BLaER1 treated with 17β-estradiol and CSF1 and Interleukin-3, amounts not matched to agents 10 nM and 100 nM (cell line): Measurements from ENCODE around the gene CFAP58.

Experiments used
- H3K27ac ChIP-seq, 11 experiments: shearing (Covaris generic); formaldehyde crosslinking; 2 replicates each; pipeline ENCODE4 v1.8.1; 2022
- H3K27me3 ChIP-seq, 11 experiments: shearing (Covaris generic); formaldehyde crosslinking; 2 replicates each; pipeline ENCODE4 v1.8.1; 2022
- H3K36me3 ChIP-seq, 11 experiments: shearing (Covaris generic); formaldehyde crosslinking; 2 replicates each; pipeline ENCODE4 v1.8.1; 2022
- H3K4me1 ChIP-seq, 10 experiments: shearing (Covaris generic); formaldehyde crosslinking; 2 replicates each; pipeline ENCODE4 v1.8.1; 2022
- H3K4me2 ChIP-seq, 11 experiments: shearing (Covaris generic); formaldehyde crosslinking; 2 replicates each; pipeline ENCODE4 v1.8.1; 2022
- H3K4me3 ChIP-seq, 10 experiments: shearing (Covaris generic); formaldehyde crosslinking; 2 replicates each; pipeline ENCODE4 v1.8.1; 2022
- H3K9ac ChIP-seq, 11 experiments: shearing (Covaris generic); formaldehyde crosslinking; 2 replicates each; pipeline ENCODE4 v1.8.1; 2022
- H3K9me3 ChIP-seq, 11 experiments: shearing (Covaris generic); formaldehyde crosslinking; replicated peaks in 1 of 11; 2 replicates each; pipeline ENCODE4 v1.8.1; 2022
- H4K20me1 ChIP-seq, 11 experiments: shearing (Covaris generic); formaldehyde crosslinking; 2 replicates each; pipeline ENCODE4 v1.8.1; 2022
- Cebpa-rat ChIP-seq, 11 experiments: shearing (Covaris generic); IDR thresholded peaks; 2 replicates each; pipeline ENCODE4 v1.8.1; 2022

Gene CFAP58

DNA sequence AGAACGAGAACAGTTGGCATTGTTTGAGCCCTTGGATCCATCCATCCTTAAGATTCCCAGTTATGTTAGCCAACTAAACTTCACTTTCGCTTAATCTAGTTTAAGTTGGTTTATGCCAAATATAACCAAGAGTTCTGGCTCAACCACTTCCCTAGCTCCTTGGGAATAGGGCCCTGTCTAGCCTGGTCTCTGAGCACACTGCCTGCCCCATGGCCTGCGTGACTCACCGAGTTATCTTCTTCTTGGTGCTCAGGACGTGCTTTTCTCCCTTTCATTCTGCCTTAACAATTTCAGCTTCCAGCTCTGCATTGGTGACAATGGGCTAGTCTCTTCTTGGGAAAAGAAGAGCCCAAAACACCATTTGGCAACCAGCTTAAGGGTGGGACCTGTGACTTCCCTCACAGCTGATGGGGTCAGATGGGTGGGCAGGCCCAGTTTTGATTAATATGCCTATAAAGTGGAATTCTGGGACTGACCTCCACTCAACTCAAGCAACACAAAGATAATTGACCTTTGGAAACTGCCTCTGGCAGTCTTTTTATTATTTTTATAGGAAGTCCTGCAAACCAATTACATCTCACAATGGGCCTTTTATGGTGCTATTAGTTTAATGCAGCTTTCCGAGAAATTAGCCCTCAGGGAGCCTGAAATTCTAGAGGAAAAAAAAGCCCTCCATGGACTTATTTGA, 126.4 kb downstream of the CFAP58 start:
- no peak overlapping the region for H3K4me2 ChIP-seq
- no peaks in the 10 kb centered on the region for H3K27me3 ChIP-seq
- no peak overlapping the region for H3K9ac ChIP-seq
- no peaks in the 10 kb centered on the region for H3K9me3 ChIP-seq
- H4K20me1 ChIP-seq = no peaks in the 10 kb centered on the region; a peak in 1 of 22 replicates
- H3K27ac ChIP-seq = no peak overlapping the region
- no peaks in the 10 kb centered on the region for H3K4me1 ChIP-seq
- TF ChIP-seq Cebpa-rat (IDR thresholded peaks at IDR 0.05) = no peak
- H3K4me3 ChIP-seq = no peak overlapping the region
- H3K36me3 ChIP-seq = no peaks in the 10 kb centered on the region

DNA sequence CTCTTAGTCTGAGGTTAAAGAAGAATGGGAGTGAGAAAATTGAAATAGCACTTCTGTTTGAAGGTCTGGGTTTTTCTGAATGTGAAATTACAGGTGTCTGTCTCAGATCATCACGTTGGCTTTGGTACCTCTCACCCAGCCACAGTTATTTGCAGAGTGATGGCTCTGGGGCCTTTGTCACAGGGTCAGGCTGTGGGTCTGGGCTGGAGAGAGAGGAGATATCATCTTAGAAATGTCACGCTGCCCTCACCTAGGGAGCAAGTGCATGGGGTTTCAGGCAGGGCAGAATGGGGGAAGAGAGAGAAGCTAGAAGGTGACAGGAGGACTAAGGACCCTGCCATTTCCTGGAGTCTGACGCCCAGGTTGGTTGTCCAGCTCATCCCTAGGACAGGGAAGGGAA, 127.2 kb downstream of the CFAP58 start:
- Histone ChIP-seq H3K9me3 (no peaks in the 10 kb centered on the region), H3K9ac (no peak overlapping the region), H3K27me3 (no peaks in the 10 kb centered on the region), H3K4me3 (no peak overlapping the region), H3K36me3 (no peaks in the 10 kb centered on the region), H3K27ac (no peak overlapping the region), H4K20me1 (no peaks in the 10 kb centered on the region; a peak in 1 of 22 replicates), H3K4me1 (no peaks in the 10 kb centered on the region), H3K4me2 (no peak overlapping the region)
- no peak for TF ChIP-seq Cebpa-rat (IDR thresholded peaks at IDR 0.05)

DNA sequence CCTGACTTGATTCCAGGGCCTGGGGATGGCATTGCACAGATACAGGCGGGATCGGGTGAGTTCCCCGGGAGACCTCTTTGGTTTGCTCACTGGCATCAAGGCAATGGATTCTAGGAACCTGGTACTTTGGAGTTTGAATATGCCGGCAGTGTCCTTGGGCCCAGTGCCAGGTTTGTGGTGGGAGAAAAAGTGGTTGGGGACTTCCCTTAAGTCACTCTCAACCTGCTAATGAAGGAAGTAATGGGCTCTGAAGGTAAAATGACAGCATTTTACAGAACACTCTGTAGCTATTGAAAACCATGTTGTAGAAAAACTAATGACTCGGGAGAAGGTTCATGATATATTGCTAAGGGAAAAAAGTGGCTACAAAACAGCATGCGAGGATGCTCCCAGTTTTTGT, 129.9 kb downstream of the CFAP58 start:
- H3K27ac ChIP-seq = no peak overlapping the region
- no peaks in the 10 kb centered on the region for H3K27me3 ChIP-seq
- no peak overlapping the region for H3K4me3 ChIP-seq
- H3K36me3 ChIP-seq = no peaks in the 10 kb centered on the region
- H3K9me3 ChIP-seq = no peaks in the 10 kb centered on the region
- TF ChIP-seq Cebpa-rat (IDR thresholded peaks at IDR 0.05) = no peak
- no peaks in the 10 kb centered on the region; a peak in 1 of 22 replicates for H4K20me1 ChIP-seq
- H3K9ac ChIP-seq = no peak overlapping the region
- H3K4me2 ChIP-seq = no peak overlapping the region
- H3K4me1 ChIP-seq = no peaks in the 10 kb centered on the region

DNA sequence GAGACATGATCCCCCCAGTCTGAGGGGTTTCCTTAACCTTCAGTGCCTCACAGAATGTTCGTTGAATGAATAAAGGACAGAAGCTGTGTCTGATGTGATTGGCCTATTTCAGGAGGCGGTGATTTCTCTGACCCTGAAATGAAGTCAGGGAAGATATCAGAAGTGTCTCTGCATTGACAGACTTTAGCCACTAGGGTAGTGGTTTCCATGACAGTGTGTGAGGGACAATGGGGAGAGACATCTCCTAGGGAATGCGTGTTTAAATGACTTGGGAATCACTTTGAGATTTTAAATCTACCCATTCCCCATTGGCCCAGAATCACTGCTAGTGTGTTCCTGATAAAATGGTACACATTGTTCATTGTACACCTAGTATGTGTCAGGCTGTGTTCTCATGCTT, 132.0 kb downstream of the CFAP58 start:
- H4K20me1 ChIP-seq = no peaks in the 10 kb centered on the region; a peak in 1 of 22 replicates
- H3K4me3 ChIP-seq = no peak overlapping the region
- H3K4me1 ChIP-seq = no peaks in the 10 kb centered on the region
- H3K9ac ChIP-seq = no peak overlapping the region
- H3K36me3 ChIP-seq = no peaks in the 10 kb centered on the region
- no peaks in the 10 kb centered on the region for H3K9me3 ChIP-seq
- no peak for TF ChIP-seq Cebpa-rat (IDR thresholded peaks at IDR 0.05)
- no peaks in the 10 kb centered on the region for H3K27me3 ChIP-seq
- H3K4me2 ChIP-seq = no peak overlapping the region
- H3K27ac ChIP-seq = no peak overlapping the region

DNA sequence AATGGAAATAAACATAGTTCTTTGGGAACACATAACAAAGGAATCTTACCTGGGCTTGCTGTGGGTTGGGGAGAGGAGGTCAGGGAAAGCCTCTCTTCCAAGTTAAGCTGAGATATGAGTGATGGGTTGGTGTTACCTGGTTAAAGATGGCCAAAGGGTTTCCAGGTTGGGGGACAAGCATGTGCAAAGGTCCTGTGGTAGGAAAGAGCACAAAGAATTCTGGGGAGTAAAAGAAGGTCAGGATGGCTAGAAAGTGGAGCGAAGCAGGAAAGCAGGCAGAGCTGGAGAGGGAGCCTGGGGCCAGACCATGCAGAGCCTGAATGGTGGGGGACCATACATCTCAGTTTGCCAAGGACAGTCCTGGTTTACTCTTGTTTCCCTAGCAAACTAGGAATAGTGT, 133.2 kb downstream of the CFAP58 start:
- H3K27ac ChIP-seq = no peak overlapping the region
- H3K4me1 ChIP-seq = no peaks in the 10 kb centered on the region
- H3K9me3 ChIP-seq = no peaks in the 10 kb centered on the region
- no peak overlapping the region for H3K9ac ChIP-seq
- no peak overlapping the region for H3K4me3 ChIP-seq
- H3K36me3 ChIP-seq = no peaks in the 10 kb centered on the region
- no peak overlapping the region for H3K4me2 ChIP-seq
- H4K20me1 ChIP-seq = no peaks in the 10 kb centered on the region; a peak in 1 of 22 replicates
- H3K27me3 ChIP-seq = no peaks in the 10 kb centered on the region
- TF ChIP-seq Cebpa-rat (IDR thresholded peaks at IDR 0.05) = no peak

DNA sequence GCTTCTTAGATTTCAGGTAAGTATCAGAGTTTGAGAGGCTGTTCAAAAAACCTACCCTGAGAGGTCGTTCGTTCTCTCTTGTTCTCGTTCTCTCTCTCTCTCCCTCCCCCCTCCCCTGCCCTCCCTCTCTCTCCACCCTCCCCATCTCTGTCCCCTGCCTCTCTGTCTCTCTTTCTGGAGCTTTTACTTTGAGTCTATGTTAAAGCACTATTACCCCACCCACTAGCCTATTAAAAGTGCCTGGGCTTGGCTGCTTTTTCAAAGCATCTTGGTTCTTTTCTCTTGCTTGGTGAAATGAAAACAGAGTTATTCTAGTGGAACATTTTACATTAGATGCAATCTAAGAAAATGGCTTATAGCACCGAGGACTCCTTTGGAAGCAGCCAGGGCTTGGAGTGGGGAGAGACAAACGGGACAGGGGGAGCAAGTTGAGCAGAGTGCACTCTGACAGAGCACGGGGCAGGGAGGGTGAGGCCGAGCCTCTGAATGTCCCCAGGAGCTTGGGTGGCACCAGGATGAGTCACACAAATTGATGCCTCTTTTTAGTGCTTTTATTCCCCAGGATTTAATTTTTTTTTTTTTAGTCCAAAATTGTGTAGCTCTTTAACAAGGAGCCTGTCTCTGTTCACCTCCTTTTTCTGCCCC, 134.3 kb downstream of the CFAP58 start:
- no peaks in the 10 kb centered on the region for H3K27me3 ChIP-seq
- no peak for TF ChIP-seq Cebpa-rat (IDR thresholded peaks at IDR 0.05)
- no peak overlapping the region for H3K4me2 ChIP-seq
- H3K27ac ChIP-seq = no peak overlapping the region
- no peaks in the 10 kb centered on the region for H3K9me3 ChIP-seq
- no peak overlapping the region for H3K4me3 ChIP-seq
- H3K36me3 ChIP-seq = no peaks in the 10 kb centered on the region
- H3K4me1 ChIP-seq = no peaks in the 10 kb centered on the region
- no peaks in the 10 kb centered on the region; a peak in 1 of 22 replicates for H4K20me1 ChIP-seq
- H3K9ac ChIP-seq = no peak overlapping the region

DNA sequence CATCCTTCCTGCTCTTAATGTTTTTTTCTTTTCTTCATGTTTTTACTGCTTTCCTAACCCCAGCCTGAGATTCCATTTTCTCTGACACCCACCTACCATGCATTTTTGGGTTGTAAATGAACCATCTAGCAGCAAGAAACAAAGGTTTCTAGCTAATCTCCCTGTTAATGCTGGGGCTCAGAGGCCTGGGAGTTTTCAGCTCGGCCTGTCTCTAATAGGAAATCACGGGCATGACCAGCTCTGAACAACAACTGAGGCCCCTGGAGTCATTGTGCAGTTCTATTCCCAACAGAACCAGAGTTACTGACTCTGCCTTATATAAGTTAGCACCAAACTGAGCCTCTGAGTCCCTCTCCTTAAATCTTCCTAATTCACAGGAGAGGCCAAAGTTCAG, 134.8 kb downstream of the CFAP58 start:
- Histone ChIP-seq H3K9ac (no peak overlapping the region), H3K9me3 (no peaks in the 10 kb centered on the region), H3K27me3 (no peaks in the 10 kb centered on the region), H3K36me3 (no peaks in the 10 kb centered on the region), H4K20me1 (no peaks in the 10 kb centered on the region; a peak in 1 of 22 replicates), H3K4me3 (no peak overlapping the region), H3K27ac (no peak overlapping the region), H3K4me2 (no peak overlapping the region), H3K4me1 (no peaks in the 10 kb centered on the region)
- no peak for TF ChIP-seq Cebpa-rat (IDR thresholded peaks at IDR 0.05)

DNA sequence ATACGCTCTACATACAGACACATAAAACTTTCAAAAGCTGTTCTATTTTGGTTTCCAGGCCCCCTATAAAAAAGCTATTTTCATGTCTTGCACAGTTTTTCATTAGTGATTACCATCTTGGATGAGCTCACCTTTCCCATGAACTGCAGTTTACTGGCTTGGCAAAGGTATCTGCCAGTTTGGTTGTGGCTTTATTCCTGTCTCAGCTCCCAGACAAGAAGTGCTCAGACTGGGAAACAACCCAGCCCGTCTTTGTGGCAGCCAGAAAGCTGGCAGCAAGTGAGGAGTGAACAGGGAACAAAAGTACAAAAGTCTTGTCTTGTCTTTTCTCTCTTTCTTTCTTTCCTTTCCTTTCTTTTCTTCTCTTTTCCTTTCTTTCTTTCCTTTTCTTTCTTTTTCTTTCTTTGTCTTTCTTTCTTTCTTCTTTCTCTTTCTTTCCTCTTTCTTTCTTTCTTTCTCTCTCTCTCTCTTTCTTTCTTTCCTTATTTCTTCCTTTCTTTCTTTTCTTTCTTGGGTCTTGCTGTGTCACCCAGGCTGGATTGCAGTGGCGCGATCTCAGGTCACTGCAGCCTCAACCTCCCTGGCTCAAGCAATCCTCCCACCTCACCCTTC, 138.8 kb downstream of the CFAP58 start:
- no peak overlapping the region for H3K4me3 ChIP-seq
- no peak overlapping the region for H3K4me2 ChIP-seq
- no peaks in the 10 kb centered on the region for H3K4me1 ChIP-seq
- no peak overlapping the region for H3K9ac ChIP-seq
- TF ChIP-seq Cebpa-rat (IDR thresholded peaks at IDR 0.05) = no peak
- no peak overlapping the region for H3K27ac ChIP-seq
- no peaks in the 10 kb centered on the region for H4K20me1 ChIP-seq
- no peaks in the 10 kb centered on the region for H3K36me3 ChIP-seq
- H3K9me3 ChIP-seq = 0 out of 22 replicates have a peak, but pooled peaks cover 0 to 7% (median 0%) of the 10 kb centered on the region in 11 experiments
- H3K27me3 ChIP-seq = no peaks in the 10 kb centered on the region

DNA sequence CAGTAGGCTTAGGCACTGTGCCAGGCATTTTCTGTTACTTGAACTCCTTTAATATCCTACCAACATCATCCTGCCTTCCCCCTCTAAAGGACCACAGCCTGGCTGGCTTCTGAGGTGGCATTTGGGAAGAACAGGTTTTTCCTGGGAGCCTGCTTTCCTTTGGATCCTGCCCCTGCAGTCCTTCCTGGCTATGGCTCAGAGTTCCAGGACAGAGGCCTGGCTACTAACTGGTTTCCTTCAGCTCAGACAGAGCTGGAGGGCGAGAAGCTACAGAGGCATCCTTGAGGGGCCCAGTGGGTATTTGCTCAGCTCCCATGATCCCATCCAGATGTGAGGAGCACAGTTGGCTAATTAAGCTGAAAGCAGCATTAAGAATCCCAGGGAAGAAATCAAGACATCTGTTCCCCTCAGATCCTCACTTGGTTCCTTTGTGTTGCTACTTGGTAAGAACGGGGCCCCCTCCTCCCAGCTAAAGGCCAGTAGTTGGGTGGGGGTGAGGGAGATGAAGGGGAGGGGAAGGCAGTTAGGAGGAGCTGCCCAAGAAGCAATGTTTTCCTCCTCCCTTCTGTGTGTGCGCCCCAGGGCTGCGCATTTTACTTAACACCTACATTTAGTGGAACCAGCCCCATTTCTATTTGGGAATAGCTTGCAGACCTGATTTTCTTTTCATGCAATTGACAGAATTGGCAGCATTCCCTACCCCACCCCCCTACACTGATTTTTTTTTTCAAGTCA, 144.9 kb downstream of the CFAP58 start:
- TF ChIP-seq Cebpa-rat (IDR thresholded peaks at IDR 0.05) = no peak
- Histone ChIP-seq H3K4me3 (no peak overlapping the region), H3K4me2 (no peak overlapping the region), H3K4me1 (no peaks in the 10 kb centered on the region; a peak in 1 of 20 replicates), H4K20me1 (no peaks in the 10 kb centered on the region), H3K27ac (no peak overlapping the region), H3K9me3 (0 out of 22 replicates have a peak, but pooled peaks cover 0 to 7% (median 0%) of the 10 kb centered on the region in 11 experiments), H3K27me3 (no peaks in the 10 kb centered on the region), H3K36me3 (no peaks in the 10 kb centered on the region), H3K9ac (no peak overlapping the region)
